Measurements from ENCODE around the gene GATA2. TPM values are rescaled to one million over a fixed set of nuclear protein-coding genes. Genes with fewer than 3 reads are reported as not detected.

GATA2 gene
- total RNA-seq, 1 donor: 0.72 TPM

GRCh38 chr3:128523591-128523990 is 30.6 kb upstream of the GATA2 start:
- no peak overlapping the region for H3K4me2 ChIP-seq (ENCODE audit: insufficient read depth, low read length)
- H3K36me3 ChIP-seq (ENCODE audit: insufficient read depth, low read length): no peaks in the 10 kb centered on the region
- no peak overlapping the region for H3K4me3 ChIP-seq (ENCODE audit: insufficient read depth, low read length)
- H4K20me1 ChIP-seq (ENCODE audit: insufficient read depth, low read length): no peaks in the 10 kb centered on the region
- no peaks in the 10 kb centered on the region for H3K9me3 ChIP-seq (ENCODE audit: low read depth, low read length)
- H2AFZ ChIP-seq (ENCODE audit: low read length): no peak overlapping the region
- TF ChIP-seq CTCF (IDR thresholded peaks at IDR 0.05; ENCODE audit: extremely low read depth, low read depth, low read length): no peak
- H3K27ac ChIP-seq (ENCODE audit: low read depth, low read length): no peak overlapping the region
- H3K27me3 ChIP-seq (ENCODE audit: insufficient read depth, low read length): peaks cover 48% of the 10 kb centered on the region
- no peaks in the 10 kb centered on the region for H3K79me2 ChIP-seq (ENCODE audit: insufficient read depth, low read length)
- DNase-seq (ENCODE audit: insufficient read length, low spot score, missing footprints): no peak
- H3K4me1 ChIP-seq (ENCODE audit: insufficient read depth, low read length): no peaks in the 10 kb centered on the region

GRCh38 chr3:128521715-128522114 is 28.7 kb upstream of the GATA2 start:
- Histone ChIP-seq H3K36me3 (ENCODE audit: insufficient read depth, low read length) (no peaks in the 10 kb centered on the region), H3K4me3 (ENCODE audit: insufficient read depth, low read length) (no peak overlapping the region), H3K27ac (ENCODE audit: low read depth, low read length) (no peak overlapping the region), H3K4me1 (ENCODE audit: insufficient read depth, low read length) (no peaks in the 10 kb centered on the region), H4K20me1 (ENCODE audit: insufficient read depth, low read length) (no peaks in the 10 kb centered on the region), H3K4me2 (ENCODE audit: insufficient read depth, low read length) (no peak overlapping the region), H3K27me3 (ENCODE audit: insufficient read depth, low read length) (peaks cover 43% of the 10 kb centered on the region), H3K9me3 (ENCODE audit: low read depth, low read length) (no peaks in the 10 kb centered on the region), H3K79me2 (ENCODE audit: insufficient read depth, low read length) (no peaks in the 10 kb centered on the region), H2AFZ (ENCODE audit: low read length) (no peak overlapping the region)
- no peak for TF ChIP-seq CTCF (IDR thresholded peaks at IDR 0.05; ENCODE audit: extremely low read depth, low read depth, low read length)
- DNase-seq (ENCODE audit: insufficient read length, low spot score, missing footprints): no peak

GRCh38 chr3:128518587-128519490 is 25.8 kb upstream of the GATA2 start:
- H4K20me1 ChIP-seq (ENCODE audit: insufficient read depth, low read length): no peaks in the 10 kb centered on the region
- no peak overlapping the region for H3K27ac ChIP-seq (ENCODE audit: low read depth, low read length)
- H3K9me3 ChIP-seq (ENCODE audit: low read depth, low read length): peaks cover 3% of the 10 kb centered on the region
- H3K79me2 ChIP-seq (ENCODE audit: insufficient read depth, low read length): no peaks in the 10 kb centered on the region
- no peak for DNase-seq (ENCODE audit: insufficient read length, low spot score, missing footprints)
- H3K36me3 ChIP-seq (ENCODE audit: insufficient read depth, low read length): no peaks in the 10 kb centered on the region
- peaks cover 44% of the 10 kb centered on the region for H3K27me3 ChIP-seq (ENCODE audit: insufficient read depth, low read length)
- no peak overlapping the region for H3K4me2 ChIP-seq (ENCODE audit: insufficient read depth, low read length)
- no peak overlapping the region for H3K4me3 ChIP-seq (ENCODE audit: insufficient read depth, low read length)
- no peak overlapping the region for H2AFZ ChIP-seq (ENCODE audit: low read length)
- no peaks in the 10 kb centered on the region for H3K4me1 ChIP-seq (ENCODE audit: insufficient read depth, low read length)
- no peak for TF ChIP-seq CTCF (IDR thresholded peaks at IDR 0.05; ENCODE audit: extremely low read depth, low read depth, low read length)

- TF ChIP-seq CTCF (IDR thresholded peaks at IDR 0.05; ENCODE audit: extremely low read depth, low read depth, low read length): no peak
- Histone ChIP-seq H3K79me2 (ENCODE audit: insufficient read depth, low read length) (no peaks in the 10 kb centered on the region), H2AFZ (ENCODE audit: low read length) (no peak overlapping the region), H4K20me1 (ENCODE audit: insufficient read depth, low read length) (no peaks in the 10 kb centered on the region), H3K9me3 (ENCODE audit: low read depth, low read length) (peaks cover 3% of the 10 kb centered on the region), H3K36me3 (ENCODE audit: insufficient read depth, low read length) (no peaks in the 10 kb centered on the region), H3K4me3 (ENCODE audit: insufficient read depth, low read length) (no peak overlapping the region), H3K4me1 (ENCODE audit: insufficient read depth, low read length) (no peaks in the 10 kb centered on the region), H3K4me2 (ENCODE audit: insufficient read depth, low read length) (no peak overlapping the region), H3K27ac (ENCODE audit: low read depth, low read length) (no peak overlapping the region), H3K27me3 (ENCODE audit: insufficient read depth, low read length) (peaks cover 41% of the 10 kb centered on the region)
- no peak for DNase-seq (ENCODE audit: insufficient read length, low spot score, missing footprints)
These were observed 24.6 kb upstream of the GATA2 start for GRCh38 chr3:128517648-128518047.

Measured in osteoblast (primary cell).